Naive B cell (primary cell): Measurements from ENCODE around the gene UCK2. TPM values are rescaled to one million over a fixed set of nuclear protein-coding genes. Genes with fewer than 3 reads are reported as not detected.
"Not testable (repeated sequence)": the region's sequence is repeated elsewhere in the genome, so short reads cannot be mapped to it uniquely, and the experiment has no call there.

Experiments used
- ATAC-seq, 2 donors: fragments of 150-1000 bp; cut with Tn5 transposase; 2 replicates each; pipeline ENCODE4 v1.10.0; 2021; ENCODE audit warnings: low read depth in 2 of 2, mild to moderate bottlenecking in 2 of 2, moderate library complexity in 2 of 2
- DNase-seq: peaks from one replicate; pipeline ENCODE4 v3.0.0; 2022
- H3K27ac Mint-ChIP-seq, 6 donors: one replicate each; pipeline ENCODE4 v1.8.0; 2020 to 2022; ENCODE audit warnings: mild to moderate bottlenecking in 6 of 6, mixed read lengths in 6 of 6, moderate library complexity in 5 of 6, inconsistent platforms in 2 of 6
- H3K27me3 Mint-ChIP-seq, 3 donors: one replicate each; pipeline ENCODE4 v1.8.0; 2021 to 2022; ENCODE audit warnings: mixed read lengths in 3 of 3, mild to moderate bottlenecking in 1 of 3
- H3K36me3 Mint-ChIP-seq, 2 donors: one replicate each; pipeline ENCODE4 v1.8.0; 2020 to 2022; ENCODE audit warnings: mixed read lengths in 2 of 2, inconsistent platforms in 1 of 2, mild to moderate bottlenecking in 1 of 2
- H3K4me1 Mint-ChIP-seq, 3 donors: one replicate each; pipeline ENCODE4 v1.8.0; 2020 to 2022; ENCODE audit warnings: mixed read lengths in 3 of 3, inconsistent platforms in 1 of 3, mild to moderate bottlenecking in 1 of 3, moderate library complexity in 1 of 3
- H3K4me3 Mint-ChIP-seq, 8 donors: one replicate each; pipeline ENCODE4 v1.8.0; 2020 to 2022; ENCODE audit warnings: mild to moderate bottlenecking in 8 of 8, mixed read lengths in 8 of 8, moderate library complexity in 8 of 8, inconsistent platforms in 2 of 8
- H3K9me3 Mint-ChIP-seq, 7 donors: one replicate each; pipeline ENCODE4 v1.8.0; 2020 to 2022; ENCODE audit warnings: mixed read lengths in 7 of 7, mild to moderate bottlenecking in 5 of 7, inconsistent platforms in 2 of 7, moderate library complexity in 1 of 7
- polyA plus RNA-seq, 6 donors: library from polyadenylated mRNA; unstranded; fragments of 300-500 nt; fragmentation: Illumina TruSeq; gene quantifications; one replicate each; pipeline ENCODE4 v1.2.3, GENCODE V29; 2021; ENCODE audit warnings: low read depth in 6 of 6

Gene UCK2
- 10 to 100 TPM in 1 of 6 donors, 1 to 10 TPM in 5; 4.9 to 10.7 (median 7.7) TPM for polyA plus RNA-seq

DNA sequence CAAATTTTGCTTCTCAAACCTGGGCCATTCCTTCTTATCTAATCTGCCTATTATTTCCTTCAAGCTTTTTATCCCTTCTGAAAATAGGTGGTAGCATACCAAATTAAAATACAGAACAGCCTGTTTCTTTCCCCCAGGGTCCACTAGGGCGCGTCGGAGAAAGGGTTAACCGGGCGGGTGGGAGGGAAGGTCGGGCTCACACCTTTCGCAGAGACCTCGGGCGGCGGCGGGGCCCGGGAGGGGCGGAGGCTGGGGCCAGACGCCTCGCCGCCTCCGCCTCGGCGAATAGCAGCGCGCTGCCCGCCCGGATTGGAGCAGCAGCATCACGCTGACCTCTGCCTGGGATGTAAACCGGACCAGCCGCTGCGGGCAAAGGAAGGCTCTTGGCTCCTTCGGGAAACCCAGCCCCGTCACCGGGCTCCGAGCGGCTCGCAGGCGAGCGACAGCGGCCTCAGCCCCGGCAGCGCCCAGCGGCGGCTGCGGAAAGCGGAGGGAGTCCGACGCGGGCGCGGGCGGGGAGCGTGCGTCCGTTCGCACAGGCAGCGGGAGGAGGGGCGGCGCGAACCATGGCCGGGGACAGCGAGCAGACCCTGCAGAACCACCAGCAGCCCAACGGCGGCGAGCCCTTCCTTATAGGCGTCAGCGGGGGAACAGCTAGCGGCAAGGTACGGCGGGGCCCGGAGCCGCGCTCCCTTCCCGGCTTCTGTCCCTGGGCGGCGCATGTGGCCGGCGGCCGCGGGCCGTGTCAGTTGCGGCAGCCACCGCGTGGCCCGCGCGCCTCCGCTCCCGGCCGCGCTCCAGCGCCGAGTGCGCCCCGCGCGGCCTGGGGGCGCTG lies at the start of gene UCK2:
Gene UCK2 (plus strand): TSS at position 347 of the 835 bp plus-strand sequence. CDS start 220 bp downstream, at position 567.
- peak; percentile 78 for ATAC-seq
- H3K27ac Mint-ChIP-seq, result peak within 1 kb of the TSS; percentile 30 to 94 (median 90)
- peak within 1 kb of the TSS; percentile 89 to 98 (median 94) for H3K4me3 Mint-ChIP-seq
- DNase-seq, result peak; percentile 65
- no peaks in the 10 kb centered on the region for H3K36me3 Mint-ChIP-seq
- H3K9me3 Mint-ChIP-seq, result no peaks in the 10 kb centered on the region
- H3K4me1 Mint-ChIP-seq, result peaks cover 12 to 24% (median 20%) of the 10 kb centered on the region in 3 donors
- no peaks in the 10 kb centered on the region for H3K27me3 Mint-ChIP-seq

DNA sequence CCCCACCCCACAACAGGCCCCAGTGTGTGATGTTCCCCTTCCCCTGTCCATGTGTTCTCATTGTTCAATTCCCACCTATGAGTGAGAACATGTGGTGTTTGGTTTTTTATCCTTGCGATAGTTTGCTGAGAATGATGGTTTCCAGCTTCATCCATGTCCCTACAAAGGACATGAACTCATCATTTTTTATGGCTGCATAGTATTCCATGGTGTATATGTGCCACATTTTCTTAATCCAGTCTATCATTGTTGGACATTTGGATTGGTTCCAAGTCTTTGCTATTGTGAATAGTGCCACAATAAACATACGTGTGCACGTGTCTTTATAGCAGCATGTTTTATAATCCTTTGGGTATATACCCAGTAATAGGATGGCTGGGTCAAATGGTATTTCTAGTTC lies 49.2 kb upstream of the UCK2 start:
- H3K9me3 Mint-ChIP-seq, ATAC-seq, H3K4me1 Mint-ChIP-seq: not testable (repeated sequence)

DNA sequence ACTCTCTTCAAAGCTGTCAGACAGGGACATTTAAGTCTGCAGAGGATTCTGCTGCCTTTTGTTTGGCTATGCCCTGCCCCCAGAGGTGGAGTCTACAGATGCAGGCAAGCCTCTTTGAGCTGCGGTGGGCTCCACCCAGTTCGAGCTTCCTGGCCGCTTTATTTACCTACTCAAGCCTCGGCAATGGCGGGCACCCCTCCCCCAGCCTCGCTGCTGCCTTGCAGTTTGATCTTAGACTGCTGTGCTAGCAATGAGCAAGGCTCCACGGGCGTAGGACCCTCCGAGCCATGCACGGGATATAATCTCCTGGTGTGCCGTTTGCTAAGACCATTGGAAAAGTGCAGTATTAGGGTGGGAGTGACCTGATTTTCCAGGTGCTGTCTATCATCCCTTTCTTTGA lies 43.9 kb upstream of the UCK2 start:
- not testable (repeated sequence) for H3K4me3 Mint-ChIP-seq

More for the DNA sequence above, 49.2 kb upstream of the UCK2 start:
- H3K36me3 Mint-ChIP-seq, H3K4me3 Mint-ChIP-seq, H3K27ac Mint-ChIP-seq, DNase-seq: not testable (repeated sequence)
- peaks cover 0 to 13% (median 0%) of the 10 kb centered on the region in 3 donors for H3K27me3 Mint-ChIP-seq

DNA sequence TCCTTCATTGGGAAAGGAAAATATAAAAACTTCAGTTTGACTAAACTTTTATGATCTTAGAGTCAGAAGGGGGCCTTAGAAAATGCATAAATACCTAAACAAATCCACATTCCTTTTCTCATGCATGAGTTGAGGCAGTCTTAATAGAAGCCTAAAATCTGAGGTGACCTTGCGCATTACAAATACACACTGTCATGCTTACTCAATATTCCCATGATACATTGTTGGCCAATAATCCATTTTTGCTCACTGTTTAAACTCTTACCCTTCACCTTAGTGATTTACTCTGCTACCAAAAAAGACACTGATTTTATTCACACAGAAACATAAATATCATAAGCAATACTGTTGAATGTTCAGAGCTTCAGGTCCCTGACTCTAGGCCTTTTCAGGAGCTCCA lies 39.7 kb upstream of the UCK2 start:
- ATAC-seq (no peak), DNase-seq (no peak)
- Mint-ChIP-seq H3K4me3 (no peak overlapping the region), H3K36me3 (peaks cover 6 to 7% of the 10 kb centered on the region in 2 donors), H3K27ac (no peak overlapping the region), H3K4me1 (no peaks in the 10 kb centered on the region), H3K27me3 (peaks cover under 1 to 9% (median 6%) of the 10 kb centered on the region in 3 donors), H3K9me3 (peaks cover 0 to 7% (median 4%) of the 10 kb centered on the region in 7 donors)

More for the DNA sequence above, 43.9 kb upstream of the UCK2 start:
- H3K4me1 Mint-ChIP-seq, ATAC-seq, H3K36me3 Mint-ChIP-seq, DNase-seq, H3K9me3 Mint-ChIP-seq, H3K27ac Mint-ChIP-seq: not testable (repeated sequence)
- H3K27me3 Mint-ChIP-seq, result peaks cover 0 to 19% (median 0%) of the 10 kb centered on the region in 3 donors

DNA sequence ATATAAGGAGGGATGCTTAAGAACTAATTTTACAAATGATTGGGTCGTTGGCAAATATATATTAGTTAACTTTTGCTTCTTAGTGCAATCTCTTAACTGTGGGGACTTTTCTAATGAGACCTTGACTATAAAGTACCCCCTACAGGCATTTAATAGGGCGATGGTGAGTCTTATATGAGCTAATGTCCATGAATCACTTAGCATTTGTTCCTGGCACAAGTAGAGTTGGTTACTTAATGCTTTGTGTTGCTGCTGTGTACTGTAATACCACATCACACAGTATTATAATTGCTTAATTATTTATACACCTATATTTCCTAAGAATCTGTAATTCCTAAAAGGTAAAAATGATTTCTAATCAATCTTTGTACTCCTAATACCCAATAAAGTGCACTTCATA lies 33.5 kb upstream of the UCK2 start:
- Mint-ChIP-seq H3K27ac (no peak overlapping the region), H3K27me3 (peaks cover 3 to 18% (median 11%) of the 10 kb centered on the region in 3 donors), H3K9me3 (peaks cover 0 to 1% (median 0%) of the 10 kb centered on the region in 7 donors), H3K4me1 (no peaks in the 10 kb centered on the region), H3K4me3 (no peak overlapping the region), H3K36me3 (no peaks in the 10 kb centered on the region)
- ATAC-seq (no peak), DNase-seq (no peak)

DNA sequence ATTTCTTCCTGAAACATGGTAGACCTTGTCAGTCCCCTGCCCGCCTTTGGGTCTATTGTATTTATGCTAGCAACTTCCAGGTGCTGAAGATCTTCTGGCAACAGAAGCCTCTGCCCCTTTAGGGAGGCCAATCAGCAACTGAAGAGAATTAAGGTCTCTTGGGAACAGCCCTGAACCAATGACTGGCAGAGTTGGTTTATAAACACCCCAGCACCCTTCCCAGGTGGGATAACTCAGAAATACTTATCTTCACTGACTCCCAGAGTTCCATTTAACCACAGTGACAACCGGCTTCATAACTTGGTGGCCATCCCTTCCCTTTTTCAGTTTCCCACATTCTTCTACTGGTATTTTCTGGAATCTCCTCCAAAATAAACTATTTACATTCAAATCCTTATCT lies 31.5 kb upstream of the UCK2 start:
- no peaks in the 10 kb centered on the region for H3K36me3 Mint-ChIP-seq
- H3K27ac Mint-ChIP-seq, result no peak overlapping the region
- H3K27me3 Mint-ChIP-seq, result peaks cover 7 to 18% (median 11%) of the 10 kb centered on the region in 3 donors
- no peaks in the 10 kb centered on the region for H3K4me1 Mint-ChIP-seq
- peaks cover 0 to 13% (median 7%) of the 10 kb centered on the region in 7 donors for H3K9me3 Mint-ChIP-seq
- ATAC-seq, result no peak
- DNase-seq, result no peak
- no peak overlapping the region for H3K4me3 Mint-ChIP-seq

DNA sequence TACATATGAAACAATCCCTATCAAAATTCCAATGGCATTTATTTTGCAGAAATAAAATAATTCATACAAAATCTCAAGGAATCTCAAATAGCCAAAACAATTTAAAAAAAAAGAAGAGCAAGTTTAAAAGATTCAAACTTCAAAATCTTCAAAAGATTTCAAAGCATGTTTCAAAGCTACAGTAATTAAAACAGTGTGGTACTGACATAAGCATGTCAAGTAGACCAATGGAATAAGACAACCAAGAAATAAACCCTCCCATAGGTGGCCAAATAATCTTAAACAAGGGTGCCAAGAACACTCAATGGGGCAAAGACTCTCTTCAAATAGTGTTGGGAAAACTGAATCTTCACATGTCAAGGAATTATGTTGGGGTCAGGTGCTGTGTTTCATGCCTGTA lies 28.0 kb upstream of the UCK2 start:
- peak overlapping the region in 1 of 6 donors; percentile 48 for H3K27ac Mint-ChIP-seq
- no peak for DNase-seq
- ATAC-seq, result no peak

DNA sequence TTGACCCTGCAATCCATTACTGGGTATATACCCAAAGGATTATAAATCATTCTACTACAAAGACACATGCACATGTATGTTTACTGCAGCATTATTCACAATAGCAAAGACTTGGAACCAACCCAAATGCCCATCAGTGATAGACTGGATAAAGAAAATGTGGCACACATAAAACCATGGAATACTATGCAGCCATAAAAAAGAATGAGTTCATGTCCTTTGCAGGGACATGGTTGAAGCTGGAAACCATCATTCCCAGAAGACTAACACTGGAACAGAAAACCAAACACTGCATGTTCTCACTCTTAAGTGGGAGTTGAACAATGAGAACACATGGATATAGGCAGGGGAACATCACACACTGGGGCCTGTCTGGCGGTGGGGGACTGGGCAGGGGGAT lies 22.9 kb upstream of the UCK2 start:
- H3K27ac Mint-ChIP-seq, DNase-seq, H3K9me3 Mint-ChIP-seq, H3K4me1 Mint-ChIP-seq, ATAC-seq, H3K4me3 Mint-ChIP-seq, H3K36me3 Mint-ChIP-seq: not testable (repeated sequence)
- H3K27me3 Mint-ChIP-seq, result peaks cover 0 to 20% (median 2%) of the 10 kb centered on the region in 3 donors

More for the DNA sequence above, 28.0 kb upstream of the UCK2 start:
- H3K4me1 Mint-ChIP-seq, result no peaks in the 10 kb centered on the region
- H3K27me3 Mint-ChIP-seq, result peaks cover 0 to 17% (median 3%) of the 10 kb centered on the region in 3 donors
- H3K4me3 Mint-ChIP-seq, result no peak overlapping the region
- no peaks in the 10 kb centered on the region for H3K36me3 Mint-ChIP-seq
- peaks cover 0 to 13% (median 9%) of the 10 kb centered on the region in 7 donors for H3K9me3 Mint-ChIP-seq

DNA sequence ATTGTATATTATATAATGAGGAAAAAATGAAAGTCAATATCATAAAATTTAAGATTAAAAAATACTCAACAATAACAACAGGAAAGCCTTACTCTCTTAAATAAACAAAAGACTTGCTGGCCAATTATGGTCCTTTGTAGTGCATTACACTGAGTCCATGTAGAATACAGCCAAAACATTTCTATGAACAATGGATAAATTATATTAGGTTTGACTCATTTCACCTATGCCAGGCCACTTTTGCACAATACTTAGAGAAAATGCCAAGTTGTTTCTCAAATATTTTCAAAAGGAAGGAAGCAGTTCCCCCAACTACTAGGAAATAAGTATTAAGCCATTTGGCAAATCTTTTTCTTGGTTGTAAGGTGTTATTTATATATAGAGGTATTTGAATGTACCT lies 19.8 kb upstream of the UCK2 start:
- peaks cover 0 to 6% (median 0%) of the 10 kb centered on the region in 7 donors for H3K9me3 Mint-ChIP-seq
- no peak overlapping the region for H3K27ac Mint-ChIP-seq
- H3K27me3 Mint-ChIP-seq, result peaks cover 0 to 13% (median 0%) of the 10 kb centered on the region in 3 donors
- ATAC-seq, result no peak
- DNase-seq, result no peak
- H3K4me3 Mint-ChIP-seq, result no peak overlapping the region
- no peaks in the 10 kb centered on the region for H3K36me3 Mint-ChIP-seq
- no peaks in the 10 kb centered on the region for H3K4me1 Mint-ChIP-seq

DNA sequence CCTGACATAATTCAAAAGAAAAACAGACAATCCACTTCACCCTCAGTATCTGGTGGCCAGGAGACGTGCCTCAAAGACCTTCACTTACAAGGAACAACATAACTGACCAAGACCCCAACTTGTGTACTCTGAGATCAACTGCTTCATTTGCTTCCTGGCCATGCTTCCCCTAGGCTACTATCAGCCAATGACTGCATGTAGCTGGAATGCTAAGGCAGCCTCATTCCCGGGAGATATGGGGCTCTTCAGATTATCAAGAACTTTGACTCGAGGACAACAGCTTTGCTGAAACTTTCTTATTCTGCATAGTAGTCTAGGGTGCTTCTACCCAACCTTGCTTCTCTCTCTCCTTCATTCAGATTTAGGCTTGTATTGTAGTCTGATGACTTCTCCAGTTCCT lies 11.7 kb upstream of the UCK2 start:
- H3K4me3 Mint-ChIP-seq, result no peak overlapping the region
- no peak overlapping the region for H3K27ac Mint-ChIP-seq
- DNase-seq, result no peak
- peaks cover 0 to 8% (median 7%) of the 10 kb centered on the region in 3 donors for H3K27me3 Mint-ChIP-seq
- ATAC-seq, result no peak
- no peaks in the 10 kb centered on the region for H3K36me3 Mint-ChIP-seq
- no peaks in the 10 kb centered on the region for H3K4me1 Mint-ChIP-seq
- H3K9me3 Mint-ChIP-seq, result peaks cover 0 to 9% (median 5%) of the 10 kb centered on the region in 7 donors

DNA sequence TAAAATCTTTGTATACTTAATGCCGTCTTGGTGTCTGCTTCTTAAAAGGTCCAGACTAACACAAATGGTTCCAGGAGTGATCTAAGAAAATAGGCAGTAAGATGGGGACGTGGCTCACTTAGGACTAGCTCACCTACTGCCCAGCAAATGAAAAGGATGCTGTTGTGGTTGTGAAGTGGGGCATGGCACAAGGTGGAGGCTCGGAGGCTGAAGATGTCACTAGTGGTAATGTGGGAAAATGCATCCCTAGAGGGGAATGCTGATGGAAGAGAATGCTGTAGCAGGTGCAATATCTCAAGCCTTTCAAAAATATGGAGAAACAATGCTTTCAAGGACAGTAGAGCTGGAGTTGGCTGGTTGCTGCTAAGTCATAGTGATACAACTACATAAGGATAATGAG lies 11.3 kb upstream of the UCK2 start:
- Mint-ChIP-seq H3K4me3 (no peak overlapping the region), H3K27me3 (peaks cover 0 to 8% (median 7%) of the 10 kb centered on the region in 3 donors), H3K4me1 (no peaks in the 10 kb centered on the region), H3K9me3 (peaks cover 0 to 9% (median 5%) of the 10 kb centered on the region in 7 donors), H3K27ac (no peak overlapping the region), H3K36me3 (no peaks in the 10 kb centered on the region)
- DNase-seq (no peak), ATAC-seq (no peak)

DNA sequence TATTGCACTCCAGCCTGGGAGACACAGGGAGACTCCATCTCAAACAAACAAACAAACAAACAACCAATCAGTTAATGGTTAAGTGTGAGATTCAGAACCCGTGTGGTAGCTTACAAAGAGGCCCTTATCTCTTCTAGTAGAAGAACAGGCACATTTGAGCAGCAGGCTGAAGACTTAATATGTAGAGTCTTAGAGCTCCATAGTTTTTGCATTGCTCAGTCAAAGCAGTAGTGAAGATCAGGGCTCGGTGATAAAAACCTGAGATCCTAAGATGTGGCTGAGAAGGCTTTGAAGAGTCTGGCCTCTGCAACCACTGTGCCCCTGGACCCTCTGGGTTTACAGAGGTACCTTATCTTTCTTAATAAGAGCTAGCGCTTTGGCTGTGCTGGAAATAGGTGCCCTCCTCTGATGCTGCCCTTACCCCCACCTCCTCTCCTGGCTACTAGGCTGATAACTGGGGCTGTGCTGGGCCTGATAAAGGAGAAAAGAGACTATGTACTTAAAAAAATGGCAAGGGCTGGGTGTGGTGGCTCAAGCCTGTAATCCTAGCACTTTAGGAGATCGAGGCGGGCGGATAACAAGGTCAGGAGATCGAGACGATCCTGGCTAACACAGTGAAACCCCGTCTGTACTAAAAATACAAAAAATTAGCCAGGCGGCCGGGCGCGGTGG lies 10.5 kb upstream of the UCK2 start:
- H3K4me3 Mint-ChIP-seq, result no peak overlapping the region
- no peak overlapping the region for H3K27ac Mint-ChIP-seq
- H3K36me3 Mint-ChIP-seq, result no peaks in the 10 kb centered on the region
- no peak for DNase-seq
- peaks cover 0 to 9% (median 5%) of the 10 kb centered on the region in 7 donors for H3K9me3 Mint-ChIP-seq
- H3K4me1 Mint-ChIP-seq, result no peaks in the 10 kb centered on the region
- ATAC-seq, result no peak
- peaks cover 0 to 8% (median 7%) of the 10 kb centered on the region in 3 donors for H3K27me3 Mint-ChIP-seq

DNA sequence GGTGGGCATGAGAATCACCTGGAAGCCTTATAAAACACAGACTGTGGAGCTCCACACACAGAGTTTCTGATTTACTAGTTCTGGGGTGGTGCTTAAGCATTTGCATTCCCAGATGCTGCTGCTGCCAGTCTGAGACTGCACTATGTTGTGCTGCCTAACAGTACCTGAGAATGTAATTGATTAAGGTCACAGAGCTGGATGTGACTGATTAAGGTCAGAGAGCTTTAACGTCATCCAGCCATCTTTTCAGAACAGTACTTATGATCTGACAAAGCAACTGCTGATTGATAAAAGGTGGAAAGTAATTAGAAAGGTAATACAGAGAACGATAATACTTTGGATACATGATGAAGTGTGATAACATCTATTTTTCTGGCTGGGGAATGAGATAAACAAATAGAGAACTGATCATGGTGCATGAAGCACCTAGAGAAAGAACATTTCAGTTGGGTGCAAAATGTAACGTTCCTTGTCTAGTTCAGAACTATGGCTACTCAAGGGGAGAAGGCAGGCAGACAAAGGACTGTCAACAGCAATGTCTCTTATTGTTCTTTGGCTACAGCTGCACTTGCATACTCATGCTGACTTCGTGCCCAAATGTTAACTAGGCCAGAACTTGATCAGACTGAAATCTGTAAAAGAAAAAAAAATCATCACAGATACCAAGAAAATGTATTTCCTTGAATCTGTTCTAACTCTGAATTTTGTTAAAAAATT lies 3.7 kb upstream of the UCK2 start:
- Mint-ChIP-seq H3K4me3 (peak overlapping the region in 1 of 8 donors; percentile 95), H3K27me3 (no peaks in the 10 kb centered on the region), H3K27ac (no peak overlapping the region), H3K4me1 (peaks cover 0 to 15% (median 11%) of the 10 kb centered on the region in 3 donors), H3K36me3 (no peaks in the 10 kb centered on the region), H3K9me3 (no peaks in the 10 kb centered on the region)
- ATAC-seq (no peak), DNase-seq (no peak)
